HepG2 (cell line): ENCODE results near the gene ZSCAN2. TPM values are rescaled to one million over a fixed set of nuclear protein-coding genes. Genes with fewer than 3 reads are reported as not detected.

Experiments
- ATAC-seq: fragments of 200-7000 bp; cut with Tn5 transposase; 3 replicates; pipeline ENCODE4 v1.9.1; 2020; ENCODE audit warnings: mild to moderate bottlenecking, moderate library complexity
- BruUV-seq: library from RNA; stranded (reverse); fragments of 400-500 nt; replicated peaks from 2 replicates; lab custom pipeline; 2021; lab: Mats Ljungman, UMichigan
- CTCF ChIA-PET: fragments of 300-600 bp; formaldehyde crosslinking; extraction: SDS; loops from one replicate; lab custom pipeline; 2021; ENCODE audit warnings: low total read pairs, inconsistent platforms, low intra/inter-chr PET ratio; lab: Yijun Ruan, JAX
- POLR2A ChIA-PET: fragments of 350-600 bp; sonication (Branson Sonifier 250); formaldehyde crosslinking; loops from one replicate; lab custom pipeline; 2020; ENCODE audit warnings: antibody characterized with exemption, inconsistent platforms; lab: Yijun Ruan, JAX
- DNase-seq: peaks from one replicate; pipeline ENCODE4 v3.0.0-alpha.2; 2015; ENCODE audit warnings: low spot score
- FAIRE-seq: peaks from 3 replicates; lab custom pipeline; 2011; peaks lifted over from hg19 to GRCh38; lab: Jason Lieb, UNC
- H2AFZ ChIP-seq: one replicate; pipeline ENCODE4 v1.6.1; 2011; ENCODE audit warnings: low read length, inconsistent platforms
- H3K27ac ChIP-seq: fragments of 300-600 bp; 3 replicates; pipeline ENCODE4 v1.8.0; 2011; ENCODE audit warnings: mixed run types, mild to moderate bottlenecking, mixed read lengths, low read length, inconsistent platforms; ENCODE audit not compliant: insufficient read depth; ENCODE audit errors: extremely low read length
- H3K27me3 ChIP-seq, 2 experiments: fragments of 200-600 bp in 1 of 2; 2 replicates in 1 of 2; 3 replicates in 1 of 2; pipeline versions ENCODE4 v1.6.0 to v1.8.0; 2011; ENCODE audit warnings: low read length in 2 of 2, mild to moderate bottlenecking in 2 of 2, moderate library complexity in 2 of 2, inconsistent platforms in 1 of 2; ENCODE audit not compliant: insufficient read depth in 2 of 2, control insufficient read depth in 1 of 2
- H3K36me3 ChIP-seq, 2 experiments: fragments of 200-600 bp in 1 of 2; replicated peaks in 1 of 2; 2 replicates in 1 of 2; 3 replicates in 1 of 2; pipeline versions ENCODE4 v1.5.1 to v1.8.0; 2011; ENCODE audit warnings: low read length in 2 of 2, inconsistent platforms in 1 of 2; ENCODE audit not compliant: insufficient read depth in 2 of 2, control insufficient read depth in 1 of 2
- H3K4me1 ChIP-seq: 2 replicates; pipeline ENCODE4 v1.5.1; 2012; ENCODE audit warnings: low read length, inconsistent platforms; ENCODE audit not compliant: insufficient read depth
- H3K4me2 ChIP-seq: 2 replicates; pipeline ENCODE4 v1.6.0; 2011; ENCODE audit warnings: low read depth, low read length, inconsistent platforms
- H3K4me3 ChIP-seq, 3 experiments: fragments of 200-600 bp in 1 of 3; sonication (generic), shearing (Covaris generic) in 1 of 3; replicated peaks in 1 of 3; 2 replicates each; pipeline ENCODE4 v1.5.1; 2011 to 2016; ENCODE audit warnings: low read length in 3 of 3, inconsistent platforms in 2 of 3, low read depth in 2 of 3, mild to moderate bottlenecking in 2 of 3, control low read depth in 1 of 3, mixed read lengths in 1 of 3; ENCODE audit not compliant: insufficient read depth in 1 of 3
- H3K79me2 ChIP-seq: one replicate; pipeline ENCODE4 v1.6.1; 2011; ENCODE audit warnings: low read length, inconsistent platforms; ENCODE audit not compliant: insufficient read depth
- H3K9ac ChIP-seq: 2 replicates; pipeline ENCODE4 v1.6.0; 2011; ENCODE audit warnings: mild to moderate bottlenecking, low read depth, low read length, inconsistent platforms; ENCODE audit not compliant: insufficient read depth
- H3K9me3 ChIP-seq: 2 replicates; pipeline ENCODE4 v1.5.1; 2012; ENCODE audit warnings: mild to moderate bottlenecking, low read length
- H4K20me1 ChIP-seq: 2 replicates; pipeline ENCODE4 v1.6.0; 2011; ENCODE audit warnings: inconsistent platforms, mild to moderate bottlenecking, low read length, moderate library complexity; ENCODE audit not compliant: insufficient read depth
- FOXO1 ChIP-seq: sonication (generic); formaldehyde crosslinking; IDR thresholded peaks from 2 replicates; pipeline ENCODE4 v1.4.0; 2020; ENCODE audit warnings: missing genetic modification reagents
- JDP2 ChIP-seq: sonication (generic); formaldehyde crosslinking; IDR thresholded peaks from 2 replicates; pipeline ENCODE4 v1.8.1; 2022; ENCODE audit warnings: missing genetic modification reagents, borderline replicate concordance
- JUN ChIP-seq: sonication (generic); formaldehyde crosslinking; IDR thresholded peaks from 2 replicates; pipeline ENCODE4 v1.4.0; 2020; ENCODE audit warnings: mild to moderate bottlenecking, missing genetic modification reagents
- MXD4 ChIP-seq: IDR thresholded peaks from 2 replicates; pipeline ENCODE4 v1.6.1; 2016; ENCODE audit warnings: mild to moderate bottlenecking, missing biosample characterization, missing genetic modification reagents
- TEAD3 ChIP-seq: optimal IDR thresholded peaks from 2 replicates; pipeline ENCODE3; 2016; ENCODE audit warnings: borderline replicate concordance
- THRA ChIP-seq: sonication (generic); formaldehyde crosslinking; IDR thresholded peaks from 2 replicates; pipeline ENCODE4 v1.4.0; 2020; ENCODE audit warnings: missing genetic modification reagents, borderline replicate concordance
- ZIK1 ChIP-seq: sonication (generic); formaldehyde crosslinking; IDR thresholded peaks from 2 replicates; pipeline ENCODE4 v1.5.0; 2020; ENCODE audit warnings: mild to moderate bottlenecking, low read depth, missing genetic modification reagents, borderline replicate concordance
- ZNF121 ChIP-seq: sonication (generic); formaldehyde crosslinking; IDR thresholded peaks from 2 replicates; pipeline ENCODE4 v1.5.0; 2020; ENCODE audit warnings: mild to moderate bottlenecking, missing genetic modification reagents
- ZNF660 ChIP-seq: sonication (generic); formaldehyde crosslinking; IDR thresholded peaks from 2 replicates; pipeline ENCODE4 v1.5.1; 2020; ENCODE audit warnings: mild to moderate bottlenecking, low read depth, missing genetic modification reagents, borderline replicate concordance
- ZNF746 ChIP-seq: sonication (generic); formaldehyde crosslinking; IDR thresholded peaks from 2 replicates; pipeline ENCODE4 v1.8.0; 2022; ENCODE audit warnings: mild to moderate bottlenecking, missing genetic modification reagents
- WGBS: methylation state at CpG from one replicate; pipeline ENCODE4 v1.1.6; 2017; ENCODE audit warnings: low lambda C conversion rate; 5-methylcytosine and 5-hydroxymethylcytosine counted together
- in situ Hi-C: cut with HindIII; loops from 2 replicates; pipeline ENCODE4 v1.10.0; 2017; ENCODE audit warnings: low pct_unique_long_range_greater_than_20kb; ENCODE audit not compliant: extremely low pct_ligation_motif_present
- intact Hi-C: fragments of 100-400 bp; cut with micrococcal nuclease; formaldehyde crosslinking; loops from one replicate; pipeline ENCODE4 v1.10.0; 2022; ENCODE audit not compliant: unreplicated experiment
- polyA plus RNA-seq, 8 experiments: library from polyadenylated mRNA; depleted of rRNA in 3 of 8; stranded (reverse) in 7 of 8; unstranded in 1 of 8; fragments of >200 nt; fragmentation: Illumina TruSeq in 4 of 8; extraction: Trizol in 4 of 8; gene quantifications; 2 replicates each; pipeline versions ENCODE4 v1.2.1 to v1.2.3, GENCODE V29; 2011 to 2016; ENCODE audit warnings: low read depth in 4 of 8, missing spikeins in 1 of 8, mixed read lengths in 1 of 8; ENCODE audit not compliant: insufficient read depth in 1 of 8
- total RNA-seq, 5 experiments: library from RNA; depleted of rRNA; stranded (reverse); fragments of >200 nt; fragmentation: Illumina TruSeq; extraction: Trizol; gene quantifications; 2 replicates each; pipeline ENCODE4 v1.2.3, GENCODE V29; 2016; ENCODE audit warnings: low read depth in 1 of 5
- TF ChIP-seq, protein P1 (sequence below): sonication (generic); formaldehyde crosslinking; conservative IDR thresholded peaks from 2 replicates; pipeline ENCODE4 v1.4.0; 2020; ENCODE audit warnings: missing genetic modification reagents

Gene ZSCAN2
- total and polyA plus RNA-seq, 2 of the 13 experiments (the other 11 are each of a cell fraction or from before 2014, with no cell fraction given), result 11.4 to 21.5 TPM

DNA sequence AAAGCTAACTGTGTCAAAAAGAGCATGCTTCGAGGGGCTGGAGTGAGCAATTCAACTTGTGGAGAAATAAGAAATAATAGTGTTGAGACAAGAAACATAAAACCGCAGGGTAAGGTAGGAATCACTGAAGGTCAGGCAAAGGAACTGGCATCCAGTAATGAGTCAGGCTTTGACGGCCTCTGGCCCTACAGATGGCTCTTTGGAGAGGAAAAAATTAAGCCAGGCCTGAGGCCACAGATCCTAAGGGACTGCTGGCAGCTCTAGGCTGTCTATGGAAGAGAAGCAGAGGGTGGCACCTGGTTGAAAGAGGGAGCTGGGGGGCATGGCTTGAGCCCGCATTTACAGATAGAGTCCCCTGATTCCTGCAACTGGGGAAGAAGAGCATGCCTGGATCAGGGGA lies 28.6 kb upstream of the ZSCAN2 start:
- H3K4me1 ChIP-seq, result peaks cover 35% of the 10 kb centered on the region
- H3K4me3 ChIP-seq, result no peak overlapping the region
- no peak overlapping the region for H3K4me2 ChIP-seq
- H3K27ac ChIP-seq, result no peak overlapping the region
- H3K27me3 ChIP-seq, result no peaks in the 10 kb centered on the region; a peak in 1 of 5 replicates
- no TSS peak for BruUV-seq
- in situ Hi-C loops, result no loop called here
- no peaks in the 10 kb centered on the region for H3K9me3 ChIP-seq
- no peak for DNase-seq
- WGBS, result 54% methylated on average over 4 of the region's 4 CpGs
- H3K9ac ChIP-seq, result no peak overlapping the region
- POLR2A ChIA-PET, result interaction anchor here (0.7 kb wide), 1 partner anchor 88 kb away, joined by 3 read pairs; no protein-coding TSS in a partner anchor
- TF ChIP-seq JUN (CRISPR knock-in tag), result no peak
- TF ChIP-seq FOXO1 (CRISPR knock-in tag), result no peak
- TF ChIP-seq JDP2 (CRISPR knock-in tag), result no peak
- TF ChIP-seq ZNF121 (CRISPR knock-in tag), result no peak
- TF ChIP-seq TEAD3 (CRISPR knock-in tag), result no peak
- no peak for TF ChIP-seq ZNF746
- TF ChIP-seq ZIK1, result no peak
- TF ChIP-seq, protein P1, sequence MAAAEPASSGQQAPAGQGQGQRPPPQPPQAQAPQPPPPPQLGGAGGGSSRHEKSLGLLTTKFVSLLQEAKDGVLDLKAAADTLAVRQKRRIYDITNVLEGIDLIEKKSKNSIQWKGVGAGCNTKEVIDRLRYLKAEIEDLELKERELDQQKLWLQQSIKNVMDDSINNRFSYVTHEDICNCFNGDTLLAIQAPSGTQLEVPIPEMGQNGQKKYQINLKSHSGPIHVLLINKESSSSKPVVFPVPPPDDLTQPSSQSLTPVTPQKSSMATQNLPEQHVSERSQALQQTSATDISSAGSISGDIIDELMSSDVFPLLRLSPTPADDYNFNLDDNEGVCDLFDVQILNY (CRISPR knock-in tag), result no peak
- no peak for TF ChIP-seq ZNF660 (CRISPR knock-in tag)
- TF ChIP-seq THRA (CRISPR knock-in tag), result no peak
- TF ChIP-seq MXD4 (CRISPR knock-in tag), result no peak
- TF ChIP-seq, all 625 proteins: peak for 0
- intact Hi-C loops, result no loop called here
- CTCF ChIA-PET, result no interaction called here
- Histone ChIP-seq H4K20me1 (no peaks in the 10 kb centered on the region), H3K36me3 (no peaks in the 10 kb centered on the region; a peak in 1 of 5 replicates), H3K79me2 (no peaks in the 10 kb centered on the region), H2AFZ (no peak overlapping the region)
- FAIRE-seq (no peak), ATAC-seq (no peak)
